Measurements from ENCODE around the gene ABL2. TPM values are rescaled to one million over a fixed set of nuclear protein-coding genes. Genes with fewer than 3 reads are reported as not detected.
A peak's percentile ranks its signal among the peaks of the same experiment; 100 is the strongest.

ABL2 gene
- total RNA-seq, 1 donor from 2014 or later: 18.6 TPM

DNA sequence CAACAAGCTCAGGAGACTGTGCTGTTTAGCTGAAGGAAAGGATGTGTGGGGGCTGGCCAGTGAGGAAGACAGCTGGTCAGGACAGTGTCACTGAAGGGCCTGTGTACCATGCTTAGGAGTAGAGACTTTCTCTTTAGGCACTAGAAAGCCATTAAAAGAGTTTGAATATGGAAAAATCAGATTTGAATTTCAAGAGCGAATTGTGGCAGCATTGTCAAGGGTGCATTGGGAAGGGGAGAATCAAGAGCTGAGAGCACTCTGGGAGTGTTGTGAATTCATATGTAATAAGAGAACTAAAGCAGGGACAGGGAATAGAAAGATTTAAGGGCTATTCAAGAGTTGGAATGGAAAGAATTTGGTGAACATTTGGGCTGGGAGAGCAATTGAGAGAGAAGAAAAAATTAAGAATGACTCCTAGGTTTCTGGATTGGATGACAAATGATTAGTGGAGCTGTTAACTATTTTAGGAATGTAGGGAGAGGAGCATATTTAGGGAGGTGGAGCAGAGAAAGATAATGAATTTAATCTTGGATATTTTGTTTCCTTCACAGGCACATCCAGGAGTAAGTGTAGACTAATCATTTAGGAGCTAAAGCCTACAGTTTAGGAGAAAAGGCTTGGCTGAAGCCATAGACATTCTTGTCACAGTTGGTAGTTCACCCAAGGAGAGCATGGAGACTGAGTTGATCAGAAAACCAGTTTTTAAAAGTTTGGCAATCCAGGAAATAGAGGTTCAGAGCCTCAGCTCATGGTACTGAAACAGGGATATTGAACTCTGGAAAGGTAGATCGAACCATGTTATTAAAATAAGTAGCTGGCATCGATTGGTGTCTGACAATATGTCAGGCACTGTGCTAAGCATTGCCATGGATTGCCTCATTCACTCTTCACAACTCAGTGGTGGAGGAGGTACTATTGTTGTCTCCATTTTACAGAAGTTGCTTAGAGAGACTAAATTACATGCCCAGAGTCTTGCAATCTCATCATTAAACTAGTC lies 170.7 kb downstream of the ABL2 start:
- Mint-ChIP-seq H3K36me3 (peaks cover 56% of the 10 kb centered on the region), H3K9me3 (no peaks in the 10 kb centered on the region), H3K27me3 (no peaks in the 10 kb centered on the region), H3K4me1 (ENCODE audit: unreplicated experiment) (no peaks in the 10 kb centered on the region), H3K4me3 (no peak overlapping the region), H3K27ac (peak overlapping the region; percentile 71)
- TF ChIP-seq, protein P1, sequence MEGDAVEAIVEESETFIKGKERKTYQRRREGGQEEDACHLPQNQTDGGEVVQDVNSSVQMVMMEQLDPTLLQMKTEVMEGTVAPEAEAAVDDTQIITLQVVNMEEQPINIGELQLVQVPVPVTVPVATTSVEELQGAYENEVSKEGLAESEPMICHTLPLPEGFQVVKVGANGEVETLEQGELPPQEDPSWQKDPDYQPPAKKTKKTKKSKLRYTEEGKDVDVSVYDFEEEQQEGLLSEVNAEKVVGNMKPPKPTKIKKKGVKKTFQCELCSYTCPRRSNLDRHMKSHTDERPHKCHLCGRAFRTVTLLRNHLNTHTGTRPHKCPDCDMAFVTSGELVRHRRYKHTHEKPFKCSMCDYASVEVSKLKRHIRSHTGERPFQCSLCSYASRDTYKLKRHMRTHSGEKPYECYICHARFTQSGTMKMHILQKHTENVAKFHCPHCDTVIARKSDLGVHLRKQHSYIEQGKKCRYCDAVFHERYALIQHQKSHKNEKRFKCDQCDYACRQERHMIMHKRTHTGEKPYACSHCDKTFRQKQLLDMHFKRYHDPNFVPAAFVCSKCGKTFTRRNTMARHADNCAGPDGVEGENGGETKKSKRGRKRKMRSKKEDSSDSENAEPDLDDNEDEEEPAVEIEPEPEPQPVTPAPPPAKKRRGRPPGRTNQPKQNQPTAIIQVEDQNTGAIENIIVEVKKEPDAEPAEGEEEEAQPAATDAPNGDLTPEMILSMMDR (conservative IDR thresholded peaks at IDR 0.05): no peak
- DNase-seq (ENCODE audit: extremely low spot score, unreplicated experiment): no peak

DNA sequence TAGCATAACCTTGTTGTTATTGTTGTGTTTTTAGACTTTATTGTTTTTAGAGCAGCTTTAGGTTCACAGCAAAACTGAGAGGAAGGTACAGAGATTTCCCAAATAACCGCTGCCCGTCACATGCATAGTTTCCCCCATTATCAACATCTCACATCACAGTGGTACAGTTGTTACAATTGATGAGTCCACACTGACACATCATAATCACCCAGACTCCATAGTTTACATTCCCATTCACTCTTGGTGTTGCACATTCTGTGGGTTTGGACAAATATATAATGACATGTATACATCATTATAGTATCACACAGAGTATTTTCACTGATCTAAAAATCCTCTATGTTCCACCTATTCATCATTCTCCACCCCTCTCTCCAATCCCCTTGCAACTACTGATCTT lies 173.5 kb downstream of the ABL2 start:
- H3K27me3 Mint-ChIP-seq: no peaks in the 10 kb centered on the region
- no peak overlapping the region for H3K27ac Mint-ChIP-seq
- H3K4me3 Mint-ChIP-seq: no peak overlapping the region
- no peak for DNase-seq (ENCODE audit: extremely low spot score, unreplicated experiment)
- TF ChIP-seq, protein P1 (conservative IDR thresholded peaks at IDR 0.05): no peak
- no peaks in the 10 kb centered on the region for H3K4me1 Mint-ChIP-seq (ENCODE audit: unreplicated experiment)
- H3K9me3 Mint-ChIP-seq: no peaks in the 10 kb centered on the region
- peaks cover 51% of the 10 kb centered on the region for H3K36me3 Mint-ChIP-seq

DNA sequence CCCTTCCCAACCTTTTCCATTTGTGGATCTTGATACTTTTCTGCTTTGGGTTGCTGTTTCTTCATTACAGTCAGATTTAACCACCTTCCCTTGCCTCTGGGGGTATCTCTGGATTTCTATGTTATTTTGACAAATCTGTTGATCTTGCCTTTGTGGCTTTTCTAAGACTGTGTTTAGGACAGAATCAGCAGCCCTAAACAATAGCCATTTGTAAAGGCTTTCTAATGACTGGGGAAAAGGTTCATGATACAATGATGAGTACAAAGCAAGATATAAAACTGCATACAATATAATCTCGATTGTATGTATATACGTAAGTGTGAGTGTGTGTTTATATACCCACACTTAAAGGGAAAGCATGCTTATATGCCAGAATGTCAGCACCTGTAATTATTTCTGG lies 176.0 kb downstream of the ABL2 start:
- Mint-ChIP-seq H3K36me3 (peaks cover 38% of the 10 kb centered on the region), H3K9me3 (no peaks in the 10 kb centered on the region), H3K27me3 (no peaks in the 10 kb centered on the region), H3K27ac (no peak overlapping the region), H3K4me3 (no peak overlapping the region), H3K4me1 (ENCODE audit: unreplicated experiment) (no peaks in the 10 kb centered on the region)
- no peak for DNase-seq (ENCODE audit: extremely low spot score, unreplicated experiment)
- TF ChIP-seq, protein P1 (conservative IDR thresholded peaks at IDR 0.05): no peak

DNA sequence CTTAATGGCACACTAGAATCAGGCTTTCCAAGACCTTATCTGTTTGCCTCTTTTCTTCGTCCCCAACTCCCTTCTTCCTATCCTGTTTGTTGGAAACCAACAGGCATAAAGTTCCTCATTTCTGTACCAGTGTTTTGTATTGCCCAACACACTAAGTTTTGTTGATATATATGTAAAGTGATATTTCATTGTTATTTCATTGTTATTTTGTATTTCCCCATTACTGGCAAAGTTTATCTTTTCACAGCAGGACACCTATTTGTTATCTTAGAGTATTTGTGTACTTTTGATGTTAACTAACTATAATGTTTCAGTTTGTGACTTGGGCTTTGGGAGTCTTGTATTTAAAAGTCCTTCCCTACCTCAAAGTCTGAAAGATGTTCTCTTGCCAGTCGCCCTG lies 176.7 kb downstream of the ABL2 start:
- H3K4me3 Mint-ChIP-seq: no peak overlapping the region
- H3K36me3 Mint-ChIP-seq: peaks cover 35% of the 10 kb centered on the region
- H3K27me3 Mint-ChIP-seq: no peaks in the 10 kb centered on the region
- DNase-seq (ENCODE audit: extremely low spot score, unreplicated experiment): no peak
- H3K4me1 Mint-ChIP-seq (ENCODE audit: unreplicated experiment): peaks cover 7% of the 10 kb centered on the region
- TF ChIP-seq, protein P1 (conservative IDR thresholded peaks at IDR 0.05): no peak
- H3K27ac Mint-ChIP-seq: no peak overlapping the region
- H3K9me3 Mint-ChIP-seq: no peaks in the 10 kb centered on the region

Other genes with a start within 250 kb of the ABL2 start
- 40.1 and 41.0 TPM in 2 replicates for gene FAM20B, start 203.8 kb downstream of the ABL2 start, total RNA-seq (ENCODE audit: low replicate concordance)
- 21.7 and 23.2 TPM in 2 replicates for gene TOR3A, start 147.6 kb downstream of the ABL2 start, total RNA-seq (ENCODE audit: low replicate concordance)
- gene SOAT1, start 64.1 kb upstream of the ABL2 start, total RNA-seq (ENCODE audit: low replicate concordance): 43.7 and 53.1 TPM in 2 replicates
- gene AXDND1, start 136.3 kb upstream of the ABL2 start, total RNA-seq (ENCODE audit: low replicate concordance): 1.4 TPM in 1 of 2 replicates, not detected in the other